Stimulated activated CD4-positive, alpha-beta T cell treated with anti-CD3 and anti-CD28 coated beads, Interleukin-15, amount 100 ng/mL, for 1 hour (primary cell): Measurements from ENCODE around the gene CRB2.

Experiments
- DNase-seq, 2 donors: peaks; one replicate each; pipeline ENCODE4 v3.0.0-alpha.2; 2020; ENCODE audit warnings: low read depth in 1 of 2, low spot score in 1 of 2

Gene CRB2

DNA sequence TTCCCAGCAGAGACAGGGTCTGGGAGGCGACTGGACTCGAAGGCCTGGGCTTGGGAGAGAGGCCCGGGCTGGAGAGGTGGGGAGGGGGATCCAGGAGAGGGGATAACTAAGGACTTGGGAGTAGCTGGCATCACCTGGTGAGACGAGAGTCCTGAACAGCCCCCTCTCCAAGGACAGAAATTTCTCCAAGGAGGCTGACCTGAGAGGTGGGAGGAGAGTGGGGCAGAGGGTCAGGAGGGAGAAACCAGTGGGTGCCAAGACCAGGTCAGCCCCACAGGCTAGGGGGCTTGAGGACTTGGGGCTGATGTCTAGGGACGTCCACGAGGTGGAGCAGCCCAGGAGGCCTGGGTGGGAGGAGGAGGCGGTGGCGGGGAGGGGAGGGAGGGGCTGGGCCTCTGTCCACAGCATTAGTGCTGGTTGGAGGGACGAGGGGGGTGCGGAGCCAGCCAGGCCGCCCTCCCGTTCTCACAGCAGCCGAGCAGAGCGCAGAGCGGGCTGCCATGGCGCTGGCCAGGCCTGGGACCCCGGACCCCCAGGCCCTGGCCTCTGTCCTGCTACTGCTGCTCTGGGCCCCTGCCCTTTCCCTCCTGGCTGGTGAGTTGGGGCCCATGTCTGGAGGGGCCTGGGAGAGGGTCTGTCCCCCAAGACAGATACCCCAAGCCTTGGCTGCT, at the start of gene CRB2:
TSS of gene CRB2 (plus strand) at position 437 of the 671 bp plus-strand sequence. CDS start at position 501, 64 bp downstream.
- DNase-seq: no peak

GRCh38 chr9:123309611-123310010, 46.4 kb upstream of the CRB2 start:
- no peak for DNase-seq

DNA sequence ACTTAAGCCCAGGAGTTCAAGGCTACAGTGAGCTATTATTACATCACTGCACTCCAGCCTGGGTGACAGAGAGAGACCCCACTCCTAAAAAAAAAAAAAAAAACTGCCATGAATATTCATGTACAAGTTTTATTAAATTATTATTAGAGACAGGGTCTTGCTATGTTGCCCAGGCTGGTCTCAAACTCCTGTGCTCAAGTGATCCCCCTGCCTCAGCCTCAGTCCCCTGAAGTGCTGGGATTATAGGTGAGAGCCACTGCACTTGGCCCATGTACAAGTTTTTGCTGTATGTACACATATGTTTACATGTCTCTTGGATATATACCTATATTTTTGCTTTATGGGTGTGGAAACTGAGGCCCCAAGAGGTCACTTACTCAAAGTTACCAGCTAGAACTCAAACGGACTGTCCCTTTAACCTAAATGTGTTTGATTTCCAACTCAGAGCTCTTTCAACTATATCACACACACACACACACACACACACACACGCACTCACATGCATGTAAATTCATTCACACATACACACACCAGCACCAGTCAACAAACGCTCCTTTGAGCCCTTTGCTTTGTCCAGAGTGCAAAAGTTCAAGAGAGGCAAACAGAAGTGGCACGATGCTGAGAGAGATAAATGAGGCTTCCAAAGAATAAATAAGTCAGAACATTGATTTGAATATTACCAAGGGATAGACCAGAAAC, 45.3 kb upstream of the CRB2 start:
- no peak for DNase-seq

GRCh38 chr9:123311250-123311752, 44.7 kb upstream of the CRB2 start:
- no peak for DNase-seq

GRCh38 chr9:123312306-123312877, 43.6 kb upstream of the CRB2 start:
- DNase-seq: no peak

DNA sequence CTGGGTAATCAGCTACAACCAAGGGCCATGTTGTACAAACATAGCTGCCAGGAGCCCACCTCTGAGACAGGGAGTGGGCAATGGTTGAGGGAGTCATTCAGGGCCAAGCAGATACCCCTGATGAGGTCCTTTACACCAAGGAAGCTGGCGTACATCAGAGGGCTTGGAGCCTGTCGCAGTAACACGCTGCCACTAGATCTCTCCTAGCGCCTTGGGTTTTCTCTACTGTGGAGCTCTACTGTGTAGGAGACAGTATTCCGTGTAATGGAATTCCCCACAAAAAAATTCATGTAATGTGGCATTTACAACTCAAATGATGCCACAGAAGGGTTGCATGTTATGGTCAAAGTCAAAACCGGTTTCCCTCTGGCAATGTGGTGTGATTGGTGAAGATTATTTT, 41.4 kb upstream of the CRB2 start:
- no peak for DNase-seq

GRCh38 chr9:123315635-123316034, 40.4 kb upstream of the CRB2 start:
- DNase-seq: no peak

DNA sequence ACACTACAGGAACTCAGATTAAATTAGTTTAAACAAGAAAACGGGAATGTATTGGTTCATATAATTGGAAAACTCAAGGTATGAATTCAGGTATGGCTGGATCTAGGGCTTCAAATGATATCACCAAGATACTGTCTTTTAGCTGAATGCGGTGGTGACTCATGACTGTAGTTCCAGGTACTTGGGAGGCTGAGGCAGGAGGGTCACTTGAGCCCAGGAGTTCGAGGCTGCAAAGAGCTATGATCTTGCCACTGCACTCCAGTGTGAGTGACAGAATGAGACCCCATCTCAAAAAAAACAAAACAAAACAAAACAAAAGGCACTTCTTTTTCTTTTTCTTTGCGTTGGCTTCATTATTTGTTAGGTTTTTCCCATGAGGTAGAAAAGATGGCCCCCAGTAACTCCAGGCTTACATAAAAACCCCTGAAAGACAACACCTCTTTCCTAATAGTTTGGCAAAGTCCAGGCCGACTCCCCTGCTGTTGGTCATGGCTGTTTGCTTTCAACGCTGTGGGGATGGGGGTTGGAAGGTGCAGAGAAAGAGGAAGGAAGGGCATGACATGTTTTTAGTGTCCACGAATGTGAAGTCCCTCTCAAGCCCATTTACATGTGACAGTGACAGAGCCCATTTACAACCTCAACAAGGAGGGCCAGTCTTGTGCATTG, 39.8 kb upstream of the CRB2 start:
- DNase-seq: no peak

- DNase-seq: no peak
These were observed 37.8 kb upstream of the CRB2 start for GRCh38 chr9:123318202-123318601.

GRCh38 chr9:123318961-123319421, 37.0 kb upstream of the CRB2 start:
- no peak for DNase-seq

GRCh38 chr9:123319541-123320339, 36.3 kb upstream of the CRB2 start:
- DNase-seq: no peak

GRCh38 chr9:123320814-123321213, 35.2 kb upstream of the CRB2 start:
- DNase-seq: no peak

- no peak for DNase-seq
These were observed 34.3 kb upstream of the CRB2 start for GRCh38 chr9:123321616-123322272.

DNA sequence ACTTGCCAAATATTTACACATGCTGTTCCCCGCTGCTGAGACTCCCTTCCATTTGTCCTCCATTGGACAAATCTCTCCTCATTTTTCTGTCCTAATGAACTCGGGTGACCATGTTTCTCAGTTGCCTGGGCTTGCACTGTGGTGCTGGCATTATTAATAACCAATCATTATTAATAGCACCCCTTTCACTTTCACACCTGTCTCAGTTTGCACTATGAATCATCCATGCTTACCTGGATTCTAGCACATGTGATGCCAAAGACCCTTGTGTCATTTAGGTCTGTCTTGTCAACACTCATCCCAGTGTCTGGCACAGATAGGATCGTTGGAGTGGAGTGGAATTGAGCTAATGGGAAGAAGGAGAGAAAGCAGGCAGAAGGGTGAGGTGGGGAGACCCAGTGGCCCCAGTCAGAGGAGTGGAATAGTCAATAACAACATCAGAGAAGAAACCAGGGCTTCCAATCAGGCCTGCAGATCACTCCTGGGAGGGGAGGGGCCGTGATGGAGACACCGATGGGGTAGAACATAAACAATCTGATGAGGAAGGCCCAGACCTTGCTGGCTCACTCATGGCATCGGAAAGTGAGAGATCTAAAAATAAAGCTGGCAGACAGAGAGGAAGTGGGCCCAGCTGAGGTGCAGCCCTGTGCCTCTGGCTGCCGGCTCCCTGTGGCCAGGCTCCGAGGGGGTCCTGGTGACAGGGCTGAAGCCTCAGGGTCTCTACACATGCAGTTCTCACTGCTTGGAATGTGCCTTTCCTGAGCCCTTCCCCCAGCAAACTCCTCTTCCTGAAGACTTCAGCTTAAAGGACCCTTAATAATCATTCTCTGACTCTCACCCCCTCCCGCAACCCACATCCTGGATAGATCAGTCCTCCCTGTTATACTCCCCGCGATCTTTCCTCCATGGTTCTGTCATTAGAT, 33.5 kb upstream of the CRB2 start:
- peak in 1 of 2 donors; percentile 42 for DNase-seq

GRCh38 chr9:123323196-123324013, 32.6 kb upstream of the CRB2 start:
- no peak for DNase-seq

DNA sequence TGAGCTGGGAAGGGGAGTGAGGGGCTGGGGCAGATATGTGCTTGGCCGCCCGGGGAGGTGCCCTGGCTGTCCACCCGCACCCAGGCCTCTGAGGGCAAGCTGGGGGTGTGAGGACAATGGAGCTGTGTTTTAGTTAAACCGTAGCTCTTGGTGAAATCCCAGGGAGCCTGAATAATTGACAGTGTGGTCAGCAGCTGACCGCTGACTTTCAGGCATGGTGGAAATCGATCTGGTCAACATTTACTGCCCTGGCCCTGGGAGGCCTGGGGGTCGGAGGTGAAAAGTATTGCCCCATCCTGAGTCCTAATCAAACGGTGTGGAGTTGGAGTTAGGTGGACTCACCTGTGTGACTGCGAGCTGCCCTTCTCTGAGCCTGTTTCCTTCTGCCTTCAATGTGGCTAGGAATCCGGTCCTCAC, 31.2 kb upstream of the CRB2 start:
- DNase-seq: no peak

DNA sequence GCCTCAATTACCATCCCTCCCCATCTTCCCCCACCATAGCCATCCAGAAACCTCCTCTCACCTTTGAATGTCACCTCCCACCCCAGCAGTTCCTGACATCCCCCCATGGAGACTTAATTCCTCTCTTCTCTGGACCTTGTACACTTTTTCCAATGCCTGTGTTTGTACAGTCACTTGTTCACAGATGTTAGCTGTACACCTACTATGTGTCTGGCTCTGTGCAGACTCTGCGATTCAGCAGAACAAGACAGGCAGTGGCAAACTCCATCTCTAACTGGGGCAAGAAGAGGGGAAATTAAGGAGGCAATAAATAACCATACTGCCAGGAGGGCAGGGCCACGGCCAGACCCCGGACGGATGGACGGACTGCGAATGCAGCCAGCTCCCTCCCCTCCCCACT, 29.8 kb upstream of the CRB2 start:
- DNase-seq: no peak

DNA sequence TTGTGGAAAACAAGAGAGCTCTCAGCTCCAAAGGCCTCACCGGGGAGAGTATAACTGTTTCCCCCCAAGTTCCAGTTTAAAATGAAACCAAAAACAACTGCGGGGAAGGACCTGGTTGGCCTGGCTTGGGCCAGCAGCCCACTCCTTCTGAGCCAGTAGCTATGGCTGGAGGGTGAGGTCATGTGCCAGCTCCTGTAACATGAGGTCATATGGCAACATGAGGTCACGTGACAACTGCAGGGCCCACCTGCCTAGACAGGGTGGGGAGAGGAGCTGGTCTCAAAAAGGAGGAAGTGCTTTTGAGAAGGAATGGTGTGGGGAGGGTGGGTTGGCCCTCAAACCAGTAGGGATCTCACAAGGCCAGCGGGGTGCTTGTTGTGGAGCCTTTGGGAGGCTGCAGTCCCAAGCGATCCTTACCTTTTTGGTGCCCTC, 29.3 kb upstream of the CRB2 start:
- no peak for DNase-seq
